GM12801 (cell line): ENCODE results near the gene ATP6V1B1.

Experiments
- TF ChIP-seq, protein P1 (sequence below): IDR thresholded peaks from one replicate; pipeline ENCODE4 v1.5.1; 2011; ENCODE audit warnings: control low read depth; ENCODE audit not compliant: insufficient read length; ENCODE audit errors: extremely low read depth

The ATP6V1B1 gene

DNA sequence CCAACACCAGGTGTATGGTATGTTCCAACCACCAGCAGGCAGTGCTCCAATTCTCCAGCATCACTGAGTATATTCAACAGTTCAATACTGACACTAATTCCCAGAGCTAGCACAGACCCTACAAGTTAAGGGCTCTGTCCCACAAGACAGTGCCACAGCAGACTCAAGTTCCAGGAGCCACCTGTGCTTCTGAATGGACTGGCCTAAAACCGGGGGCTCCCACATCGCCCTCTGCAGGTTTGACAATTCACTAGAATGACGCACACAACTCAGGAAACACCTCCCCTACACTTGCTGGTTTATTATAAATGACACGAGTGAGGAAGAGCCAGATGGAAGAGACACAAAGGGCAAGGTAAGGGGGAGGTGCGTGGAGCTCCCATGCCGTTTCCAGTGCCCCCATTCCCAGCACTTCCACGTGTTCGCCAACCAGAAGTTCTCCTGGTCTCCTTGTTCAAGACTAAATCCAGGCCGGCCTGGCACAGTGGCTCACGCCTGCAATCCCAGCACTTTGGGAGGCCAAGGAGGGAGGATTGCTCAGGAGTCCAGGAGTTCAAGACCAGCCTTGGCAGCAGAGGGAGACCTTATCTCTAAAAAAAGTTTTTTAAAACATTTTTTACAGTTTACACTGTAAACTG, 12.2 kb upstream of the ATP6V1B1 start:
- TF ChIP-seq, protein P1, sequence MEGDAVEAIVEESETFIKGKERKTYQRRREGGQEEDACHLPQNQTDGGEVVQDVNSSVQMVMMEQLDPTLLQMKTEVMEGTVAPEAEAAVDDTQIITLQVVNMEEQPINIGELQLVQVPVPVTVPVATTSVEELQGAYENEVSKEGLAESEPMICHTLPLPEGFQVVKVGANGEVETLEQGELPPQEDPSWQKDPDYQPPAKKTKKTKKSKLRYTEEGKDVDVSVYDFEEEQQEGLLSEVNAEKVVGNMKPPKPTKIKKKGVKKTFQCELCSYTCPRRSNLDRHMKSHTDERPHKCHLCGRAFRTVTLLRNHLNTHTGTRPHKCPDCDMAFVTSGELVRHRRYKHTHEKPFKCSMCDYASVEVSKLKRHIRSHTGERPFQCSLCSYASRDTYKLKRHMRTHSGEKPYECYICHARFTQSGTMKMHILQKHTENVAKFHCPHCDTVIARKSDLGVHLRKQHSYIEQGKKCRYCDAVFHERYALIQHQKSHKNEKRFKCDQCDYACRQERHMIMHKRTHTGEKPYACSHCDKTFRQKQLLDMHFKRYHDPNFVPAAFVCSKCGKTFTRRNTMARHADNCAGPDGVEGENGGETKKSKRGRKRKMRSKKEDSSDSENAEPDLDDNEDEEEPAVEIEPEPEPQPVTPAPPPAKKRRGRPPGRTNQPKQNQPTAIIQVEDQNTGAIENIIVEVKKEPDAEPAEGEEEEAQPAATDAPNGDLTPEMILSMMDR: no peak

DNA sequence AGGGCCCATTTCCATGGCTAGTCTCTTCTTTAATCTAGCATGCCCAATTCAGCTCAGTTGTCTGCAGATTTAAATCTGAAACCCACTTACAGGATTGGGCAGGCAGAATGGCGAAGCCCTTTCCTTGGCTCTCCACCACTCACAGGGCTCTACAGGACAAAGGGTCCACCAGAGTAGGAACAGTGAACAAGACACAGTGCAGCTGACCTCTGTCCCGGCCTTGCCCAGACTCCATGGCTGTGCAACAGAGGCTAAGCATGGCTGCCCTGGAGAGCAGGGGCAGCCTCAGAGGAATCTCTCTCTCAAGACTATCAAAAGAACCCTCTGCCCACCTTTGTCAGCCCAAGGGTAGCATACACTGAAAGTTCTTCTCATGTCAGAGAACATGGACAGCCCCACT, 9.7 kb upstream of the ATP6V1B1 start:
- TF ChIP-seq, protein P1: no peak

DNA sequence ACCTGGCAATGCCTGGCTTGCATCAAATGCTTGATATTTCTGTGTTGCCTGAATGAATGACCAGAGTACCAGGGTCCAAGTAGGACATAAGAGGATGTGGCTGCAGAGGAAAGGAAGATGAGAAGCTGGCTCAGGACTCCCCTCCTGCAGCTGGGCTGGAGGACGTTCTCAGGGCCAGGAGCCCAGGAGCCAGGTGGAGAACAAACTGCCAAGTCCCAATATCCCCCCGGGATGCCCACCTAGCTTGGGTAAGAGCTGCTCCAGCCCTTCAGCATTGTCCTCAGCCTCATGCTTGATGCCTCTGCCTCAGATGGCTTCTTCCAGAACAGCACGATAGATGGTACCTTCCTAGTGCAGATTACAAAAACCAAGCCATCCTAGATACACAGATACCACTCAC, 8.6 kb upstream of the ATP6V1B1 start:
- TF ChIP-seq, protein P1: no peak

DNA sequence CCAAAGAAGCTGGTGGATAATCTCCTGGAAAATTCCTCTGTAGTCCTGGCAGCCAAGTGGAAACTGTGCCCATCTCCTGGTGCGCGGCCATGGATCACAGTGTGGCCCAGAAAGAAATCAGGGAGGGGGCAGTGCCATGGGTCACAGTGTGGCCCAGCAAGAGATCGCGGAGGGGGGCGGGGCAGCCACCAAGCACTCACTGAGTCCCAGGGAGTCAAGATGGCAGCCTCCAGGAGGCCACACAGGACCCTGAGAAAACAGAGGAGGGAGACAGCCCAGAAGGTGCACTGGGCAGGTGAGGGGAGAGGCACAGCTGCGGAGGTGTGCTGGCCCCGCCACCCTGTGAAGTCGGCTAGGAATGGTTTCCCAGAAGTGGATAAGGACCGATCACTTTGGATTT, 8.1 kb upstream of the ATP6V1B1 start:
- TF ChIP-seq, protein P1: no peak

DNA sequence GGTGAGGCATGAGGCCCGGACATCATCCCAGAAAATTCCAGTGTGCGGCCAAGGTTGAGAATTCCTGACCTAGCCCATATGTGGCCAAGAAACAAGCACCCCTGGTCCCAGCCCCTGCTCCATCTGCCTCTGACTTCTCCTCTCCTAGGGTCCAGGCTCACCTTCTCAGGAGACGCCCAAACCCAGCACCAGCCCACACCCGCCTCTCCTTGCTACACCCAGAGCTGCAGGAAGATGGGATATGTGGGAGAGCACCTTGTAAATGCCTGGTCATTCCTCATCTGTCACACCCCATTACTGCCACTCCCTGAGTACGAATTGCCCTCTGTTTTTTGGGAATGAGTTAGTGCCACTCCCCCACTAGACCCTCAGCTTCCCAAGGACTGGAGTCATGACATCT, 7.3 kb upstream of the ATP6V1B1 start:
- TF ChIP-seq, protein P1: no peak

DNA sequence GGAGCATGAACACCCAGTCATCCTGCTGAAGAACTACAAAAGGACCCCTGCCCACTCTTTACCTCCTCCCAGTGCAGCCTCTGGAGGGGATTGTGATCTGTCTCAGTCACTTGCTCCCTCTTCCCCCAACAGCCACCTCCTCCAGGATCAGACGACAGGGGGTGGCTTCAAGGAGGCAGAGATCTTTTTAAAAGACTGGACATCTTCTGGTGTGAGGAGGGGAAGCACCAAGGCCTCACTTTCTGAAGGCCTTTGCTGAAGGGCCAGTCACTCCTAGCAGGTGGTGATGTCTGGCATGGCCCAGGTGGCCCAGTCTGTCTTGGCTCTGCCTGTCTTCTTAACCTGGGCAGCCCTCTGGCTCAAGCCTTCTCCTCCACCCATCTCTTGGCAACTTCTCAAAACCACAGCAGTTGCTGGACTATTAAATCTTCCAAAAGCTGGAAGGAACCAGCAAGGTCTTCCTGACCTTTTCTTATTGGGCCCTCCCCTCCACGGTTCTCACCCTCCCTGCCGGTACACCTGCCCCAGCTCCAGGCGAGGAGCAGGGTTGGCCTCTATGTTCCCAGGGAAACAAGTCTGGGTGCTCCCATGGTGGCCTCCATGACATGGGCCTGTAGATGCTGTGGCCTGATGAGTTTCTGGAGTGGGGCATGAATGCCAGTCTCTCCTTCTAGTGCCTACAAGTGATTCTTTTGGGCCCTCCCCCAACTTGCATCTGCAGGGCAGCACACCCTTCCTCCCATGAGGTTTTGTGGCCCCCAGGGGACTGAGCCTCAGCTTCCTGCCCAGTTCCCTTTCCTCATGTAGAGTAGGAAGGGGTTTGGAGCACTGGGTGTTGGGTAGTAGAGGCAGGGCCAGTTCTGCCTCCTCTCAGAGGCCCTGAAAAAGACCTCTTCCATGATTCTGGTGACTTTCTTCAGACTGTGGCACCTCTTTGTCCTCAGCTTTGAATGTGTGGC, 5.0 kb upstream of the ATP6V1B1 start:
- TF ChIP-seq, protein P1: no peak

DNA sequence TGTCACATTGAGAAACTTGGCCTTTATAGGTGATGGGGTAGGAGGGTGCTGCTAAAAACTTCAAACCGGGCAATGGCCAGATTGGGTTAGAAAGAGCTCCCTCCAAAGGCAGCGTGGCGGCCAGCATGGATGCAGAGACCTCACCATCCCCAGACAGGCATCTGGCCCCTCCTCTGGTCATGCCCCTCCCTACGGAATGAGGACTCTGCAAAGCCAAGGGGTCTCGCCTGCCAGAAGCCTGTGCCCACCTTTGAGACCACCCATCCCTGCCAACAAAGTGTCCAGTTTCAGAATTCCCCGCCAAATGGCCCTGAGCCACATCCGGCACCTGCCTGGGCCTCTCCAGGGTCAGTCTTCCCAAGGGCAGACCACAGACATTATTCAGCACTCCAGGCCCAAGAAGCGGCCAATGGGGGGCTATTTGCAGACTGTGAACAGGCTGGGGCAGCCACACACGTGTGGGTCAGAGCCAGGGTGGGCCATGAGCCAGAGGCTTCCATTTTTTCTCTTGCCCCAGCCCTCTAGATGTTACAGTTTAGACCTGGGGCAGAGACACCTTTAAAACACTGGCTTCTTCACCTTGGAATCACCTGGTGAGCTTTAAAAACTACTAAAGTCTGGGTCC, 4.2 kb upstream of the ATP6V1B1 start:
- TF ChIP-seq, protein P1: no peak
